HL-60 (cell line): ENCODE data around the gene KRTAP5-6.
"Not testable (repeated sequence)": the region's sequence is repeated elsewhere in the genome, so short reads cannot be mapped to it uniquely, and the experiment has no call there.

Source experiments
- DNase-seq, 2 experiments: peaks; one replicate each; pipeline ENCODE4 v3.0.0-alpha.2; 2010 to 2020; ENCODE audit warnings: low read depth in 1 of 2, low spot score in 1 of 2
- H3K27ac ChIP-seq: fragments of 250-450 bp; sonication (Bioruptor Pico); replicated peaks from 2 replicates; pipeline ENCODE4 v1.5.1; 2020; ENCODE audit warnings: mild to moderate bottlenecking, moderate library complexity
- H3K27me3 ChIP-seq: fragments of 250-450 bp; sonication (Bioruptor Pico); 2 replicates; pipeline ENCODE4 v1.5.1; 2021; ENCODE audit warnings: mild to moderate bottlenecking, moderate library complexity; ENCODE audit not compliant: insufficient read depth, poor library complexity, severe bottlenecking
- H3K4me3 ChIP-seq: replicated peaks from 2 replicates; pipeline ENCODE4 v1.5.1; 2011; ENCODE audit warnings: mild to moderate bottlenecking, control low read depth, low read length; ENCODE audit not compliant: insufficient read depth
- CTCF ChIP-seq: IDR thresholded peaks from one replicate; pipeline ENCODE4 v1.5.1; 2011; ENCODE audit warnings: low read length, control low read depth, inconsistent platforms; ENCODE audit not compliant: insufficient read depth
- GABPA ChIP-seq: IDR thresholded peaks from 2 replicates; pipeline ENCODE4 v1.6.1; 2012; ENCODE audit warnings: low read depth
- POLR2AphosphoS5 ChIP-seq: IDR thresholded peaks from 2 replicates; pipeline ENCODE4 v1.6.1; 2012; ENCODE audit warnings: low read depth
- REST ChIP-seq: IDR thresholded peaks from 2 replicates; pipeline ENCODE4 v1.6.1; 2012; ENCODE audit warnings: low read depth; ENCODE audit not compliant: insufficient replicate concordance
- SPI1 ChIP-seq: IDR thresholded peaks from 2 replicates; pipeline ENCODE4 v1.6.1; 2012; ENCODE audit warnings: low read depth, mild to moderate bottlenecking, borderline replicate concordance

KRTAP5-6 gene

GRCh38 chr11:1679881-1680280 is 17.1 kb upstream of the KRTAP5-6 start:
- no peak for DNase-seq
- TF ChIP-seq REST = no peak
- TF ChIP-seq SPI1 = no peak
- TF ChIP-seq CTCF = no peak

GRCh38 chr11:1682225-1682905 is 14.6 kb upstream of the KRTAP5-6 start:
- DNase-seq = no peak
- no peak for TF ChIP-seq REST
- TF ChIP-seq CTCF = no peak
- TF ChIP-seq GABPA = no peak
- no peak for TF ChIP-seq POLR2AphosphoS5
- no peak for TF ChIP-seq SPI1
- H3K27ac ChIP-seq = no peak overlapping the region

More at GRCh38 chr11:1679881-1680280, 17.1 kb upstream of the KRTAP5-6 start:
- Histone ChIP-seq H3K4me3 (no peak overlapping the region), H3K27ac (no peak overlapping the region), H3K27me3 (peaks cover 27% of the 10 kb centered on the region)

GRCh38 chr11:1683216-1683615 is 13.8 kb upstream of the KRTAP5-6 start:
- not testable (repeated sequence) for H3K27ac ChIP-seq, H3K4me3 ChIP-seq, H3K27me3 ChIP-seq, DNase-seq

More at GRCh38 chr11:1682225-1682905, 14.6 kb upstream of the KRTAP5-6 start:
- H3K4me3 ChIP-seq = no peak overlapping the region
- peaks cover 3% of the 10 kb centered on the region for H3K27me3 ChIP-seq

GRCh38 chr11:1683904-1684572 is 13.0 kb upstream of the KRTAP5-6 start:
- not testable (repeated sequence) for H3K4me3 ChIP-seq, DNase-seq, H3K27ac ChIP-seq, H3K27me3 ChIP-seq

GRCh38 chr11:1684886-1685874 is 11.8 kb upstream of the KRTAP5-6 start:
- H3K27ac ChIP-seq, DNase-seq, H3K27me3 ChIP-seq, H3K4me3 ChIP-seq: not testable (repeated sequence)

- not testable (repeated sequence) for H3K4me3 ChIP-seq, DNase-seq, H3K27me3 ChIP-seq, H3K27ac ChIP-seq
Measured at GRCh38 chr11:1686220-1686619, 10.8 kb upstream of the KRTAP5-6 start.

- H3K27ac ChIP-seq, DNase-seq, H3K4me3 ChIP-seq: not testable (repeated sequence)
- peaks cover 12% of the 10 kb centered on the region for H3K27me3 ChIP-seq
Measured at GRCh38 chr11:1688336-1688947, 8.6 kb upstream of the KRTAP5-6 start.
